Endothelial cell of umbilical vein (primary cell): ENCODE data around the gene KIRREL1. TPM values are rescaled to one million over a fixed set of nuclear protein-coding genes. Genes with fewer than 3 reads are reported as not detected.

Experiments
- BruUV-seq: library from RNA; stranded (reverse); fragments of 400-500 nt; replicated peaks from 2 replicates; lab custom pipeline; 2021; lab: Mats Ljungman, UMichigan
- CTCF ChIA-PET: fragments of 300-600, 350-600 bp; sonication (Branson Sonifier 250); formaldehyde crosslinking; loops from one replicate; lab custom pipeline; 2021; ENCODE audit warnings: antibody characterized with exemption, inconsistent platforms; lab: Charles Lee
- POLR2A ChIA-PET: fragments of 300-600, 350-600 bp; sonication (Branson Sonifier 250); formaldehyde crosslinking; loops from one replicate; lab custom pipeline; 2021; ENCODE audit warnings: antibody characterized with exemption, inconsistent platforms; lab: Charles Lee
- DNase-seq: peaks from one replicate; pipeline ENCODE4 v3.0.0-alpha.2; 2011; ENCODE audit warnings: low read depth, low spot score
- FAIRE-seq: peaks from 2 replicates; lab custom pipeline; 2011; peaks lifted over from hg19 to GRCh38; lab: Jason Lieb, UNC
- H2AFZ ChIP-seq: 2 replicates; pipeline ENCODE4 v1.6.0; 2012; ENCODE audit warnings: low read depth, low read length, control low read depth, inconsistent platforms
- H3K27ac ChIP-seq: 2 replicates; pipeline ENCODE4 v1.5.1; 2011; ENCODE audit warnings: low read depth, mild to moderate bottlenecking, control low read depth, low read length, moderate library complexity; ENCODE audit not compliant: insufficient read depth
- H3K27me3 ChIP-seq, 2 experiments: 2 replicates each; pipeline versions ENCODE4 v1.6.0 to v1.6.1; 2011; ENCODE audit warnings: low read length in 2 of 2, mixed read lengths in 1 of 2; ENCODE audit not compliant: control insufficient read depth in 2 of 2, insufficient read depth in 2 of 2
- H3K36me3 ChIP-seq, 2 experiments: 2 replicates in 1 of 2; 3 replicates in 1 of 2; pipeline ENCODE4 v1.5.1; 2011; ENCODE audit warnings: low read length in 2 of 2, mild to moderate bottlenecking in 1 of 2, moderate library complexity in 1 of 2; ENCODE audit not compliant: control insufficient read depth in 2 of 2, insufficient read depth in 2 of 2; ENCODE audit errors: extremely low read depth in 1 of 2
- H3K4me1 ChIP-seq: 3 replicates; pipeline ENCODE4 v1.5.1; 2011; ENCODE audit warnings: mild to moderate bottlenecking, low read length; ENCODE audit not compliant: control insufficient read depth, insufficient read depth; ENCODE audit errors: extremely low read depth
- H3K4me2 ChIP-seq: 2 replicates; pipeline ENCODE4 v1.6.1; 2011; ENCODE audit warnings: low read length, control low read depth, mixed read lengths; ENCODE audit not compliant: insufficient read depth
- H3K4me3 ChIP-seq, 3 experiments: fragments of 200-600 bp in 1 of 3; sonication (generic), shearing (Covaris generic) in 1 of 3; replicated peaks in 1 of 3; 2 replicates each; pipeline ENCODE4 v1.5.1; 2011 to 2016; ENCODE audit warnings: control low read depth in 3 of 3, low read length in 3 of 3, mild to moderate bottlenecking in 2 of 3, inconsistent platforms in 1 of 3, low read depth in 1 of 3, moderate library complexity in 1 of 3; ENCODE audit not compliant: insufficient read depth in 1 of 3
- H3K79me2 ChIP-seq: 2 replicates; pipeline ENCODE4 v1.6.0; 2012; ENCODE audit warnings: low read length, inconsistent platforms; ENCODE audit not compliant: control insufficient read depth, insufficient read depth
- H3K9ac ChIP-seq: replicated peaks from 2 replicates; pipeline ENCODE3; 2011; ENCODE audit warnings: low read length, control low read depth; ENCODE audit not compliant: insufficient read depth; ENCODE audit errors: extremely low read depth
- H3K9me1 ChIP-seq: replicated peaks from 3 replicates; pipeline ENCODE4 v1.6.0; 2011; ENCODE audit warnings: mild to moderate bottlenecking, low read length; ENCODE audit not compliant: control insufficient read depth, insufficient read depth; ENCODE audit errors: extremely low read depth
- H3K9me3 ChIP-seq: replicated peaks from 2 replicates; pipeline ENCODE4 v1.5.1; 2012; ENCODE audit warnings: low read length, inconsistent platforms; ENCODE audit not compliant: control insufficient read depth, insufficient read depth
- H4K20me1 ChIP-seq: replicated peaks from 2 replicates; pipeline ENCODE3; 2011; ENCODE audit warnings: mild to moderate bottlenecking, low read length; ENCODE audit not compliant: control insufficient read depth, insufficient read depth; ENCODE audit errors: extremely low read depth
- CTCF ChIP-seq, 2 donors: IDR thresholded peaks; 1 replicate in 1 of 2; 2 replicates in 1 of 2; pipeline ENCODE4 v1.5.1; 2011; ENCODE audit warnings: low read length in 2 of 2, mild to moderate bottlenecking in 2 of 2, moderate library complexity in 2 of 2, control low read depth in 1 of 2, inconsistent platforms in 1 of 2, low read depth in 1 of 2; ENCODE audit not compliant: insufficient read depth in 1 of 2; ENCODE audit errors: extremely low read depth in 1 of 2
- EZH2 ChIP-seq: IDR thresholded peaks from 2 replicates; pipeline ENCODE4 v1.6.1; 2012; ENCODE audit warnings: borderline replicate concordance, low read depth, mild to moderate bottlenecking, moderate library complexity, low read length, inconsistent platforms; ENCODE audit not compliant: severe bottlenecking
- FOS ChIP-seq: IDR thresholded peaks from 2 replicates; pipeline ENCODE4 v1.6.1; 2011; ENCODE audit warnings: mild to moderate bottlenecking, low read length, moderate library complexity, borderline replicate concordance; ENCODE audit not compliant: insufficient read depth
- GATA2 ChIP-seq: IDR thresholded peaks from 2 replicates; pipeline ENCODE4 v1.7.0; 2011; ENCODE audit warnings: low read depth, mild to moderate bottlenecking, moderate library complexity, mixed read lengths, low read length; ENCODE audit not compliant: insufficient read length, insufficient read depth
- JUN ChIP-seq: IDR thresholded peaks from 2 replicates; pipeline ENCODE4 v1.6.1; 2011; ENCODE audit warnings: borderline replicate concordance, low read depth; ENCODE audit not compliant: insufficient read length, insufficient read depth
- MAX ChIP-seq: IDR thresholded peaks from 2 replicates; pipeline ENCODE4 v1.6.1; 2011; ENCODE audit not compliant: insufficient read depth, insufficient read length
- MYC ChIP-seq: IDR thresholded peaks from one replicate; pipeline ENCODE4 v1.6.1; 2011; ENCODE audit warnings: mild to moderate bottlenecking, low read depth, low read length
- POLR2A ChIP-seq: IDR thresholded peaks from 2 replicates; pipeline ENCODE4 v1.6.1; 2012; ENCODE audit warnings: low read depth, mild to moderate bottlenecking, control low read depth, low read length
- POLR2AphosphoS5 ChIP-seq: IDR thresholded peaks from 2 replicates; pipeline ENCODE4 v1.6.1; 2012; ENCODE audit warnings: low read depth, mild to moderate bottlenecking, control low read depth, low read length, moderate library complexity; ENCODE audit not compliant: insufficient read depth
- dilution Hi-C: fragments of 300-500 bp; cut with MboI; formaldehyde crosslinking; loops from one replicate; pipeline ENCODE4 v1.15.0; 2019; ENCODE audit warnings: low sequenced_read_pairs; ENCODE audit not compliant: extremely low pct_ligation_motif_present
- intact Hi-C: fragments of 100-400 bp; cut with micrococcal nuclease; formaldehyde crosslinking; loops from one replicate; pipeline ENCODE4 v1.10.0; 2022
- polyA plus RNA-seq, 4 experiments: library from polyadenylated mRNA; depleted of rRNA in 3 of 4; stranded (reverse) in 3 of 4; unstranded in 1 of 4; fragments of >200 nt; gene quantifications; 2 replicates each; pipeline versions ENCODE4 v1.2.1 to v1.2.3, GENCODE V29; 2011 to 2012; ENCODE audit warnings: missing spikeins in 1 of 4
- total RNA-seq: library from RNA; stranded (reverse); gene quantifications from 2 replicates; pipeline ENCODE4 v1.2.3, GENCODE V29; 2021

The KIRREL1 gene
- total and polyA plus RNA-seq, 2 donors (not counting 3 experiments of a cell fraction or from before 2014, with no cell fraction given): 35.6 to 57.6 TPM

- POLR2A ChIA-PET: no interaction called here
- H3K36me3 ChIP-seq: no peaks in the 10 kb centered on the region
These were observed 21.7 kb upstream of the KIRREL1 start for GRCh38 chr1:157971769-157972168.

More at GRCh38 chr1:157971769-157972168, 21.7 kb upstream of the KIRREL1 start:
- no peak for DNase-seq
- Histone ChIP-seq H3K9me3 (no peaks in the 10 kb centered on the region), H3K9ac (no peak overlapping the region), H2AFZ (no peak overlapping the region), H3K4me1 (peaks cover 17% of the 10 kb centered on the region), H3K79me2 (no peaks in the 10 kb centered on the region), H3K27me3 (peaks cover 3 to 7% of the 10 kb centered on the region in 2 experiments), H3K4me2 (no peak overlapping the region), H3K27ac (no peak overlapping the region), H3K4me3 (no peak overlapping the region), H3K9me1 (no peaks in the 10 kb centered on the region), H4K20me1 (no peaks in the 10 kb centered on the region)
- TF ChIP-seq FOS (no peak), JUN (no peak), CTCF (IDR thresholded peaks at IDR 0.05; ENCODE audit: extremely low read depth in 1 of 2, insufficient read depth in 1 of 2, low read depth in 1 of 2, low read length in 2 of 2) (no peak), POLR2AphosphoS5 (no peak), GATA2 (no peak), MYC (no peak), POLR2A (no peak), EZH2 (no peak), MAX (no peak)
- no peak for FAIRE-seq
- dilution Hi-C loops (no loop called here), intact Hi-C loops (no loop called here)
- no TSS peak for BruUV-seq
- CTCF ChIA-PET: interaction anchor here (1.1 to 6.5 kb wide), 6 partner anchors 9 to 148 kb away, joined by 3 to 243 read pairs (median 5); no protein-coding TSS in a partner anchor
